HG02870 (cell line): ENCODE results near the gene HIVEP3.

Source experiments
- ATAC-seq: cut with Tn5 transposase; IDR thresholded peaks from one replicate; pipeline ENCODE4 v1.9.1; 2021; ENCODE audit warnings: mild to moderate bottlenecking, moderate library complexity; ENCODE audit not compliant: unreplicated experiment

Gene HIVEP3

GRCh38 chr1:41766546-41766945 lies 152.2 kb downstream of the HIVEP3 start:
- no peak for ATAC-seq

DNA sequence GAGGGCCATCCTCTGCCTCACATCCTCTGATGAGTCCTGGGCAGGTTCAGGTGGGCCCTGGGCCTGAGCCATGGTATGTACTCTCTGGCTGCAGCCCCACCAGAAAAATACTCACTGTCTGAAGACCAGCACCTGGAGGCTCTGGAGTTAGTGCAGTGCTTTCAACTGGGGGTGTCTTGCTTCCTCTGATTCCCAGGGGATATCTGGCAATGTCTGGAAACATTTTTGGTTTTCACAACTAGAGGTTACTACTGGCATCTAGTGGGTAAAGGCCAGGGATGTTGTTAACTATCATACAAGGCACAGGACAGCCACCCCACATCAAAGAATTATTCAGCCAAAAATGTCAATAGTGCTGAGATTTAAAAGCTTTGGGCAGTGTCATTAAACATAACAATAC lies 152.7 kb downstream of the HIVEP3 start:
- ATAC-seq, result no peak

GRCh38 chr1:41765152-41765551 lies 153.6 kb downstream of the HIVEP3 start:
- no peak for ATAC-seq

DNA sequence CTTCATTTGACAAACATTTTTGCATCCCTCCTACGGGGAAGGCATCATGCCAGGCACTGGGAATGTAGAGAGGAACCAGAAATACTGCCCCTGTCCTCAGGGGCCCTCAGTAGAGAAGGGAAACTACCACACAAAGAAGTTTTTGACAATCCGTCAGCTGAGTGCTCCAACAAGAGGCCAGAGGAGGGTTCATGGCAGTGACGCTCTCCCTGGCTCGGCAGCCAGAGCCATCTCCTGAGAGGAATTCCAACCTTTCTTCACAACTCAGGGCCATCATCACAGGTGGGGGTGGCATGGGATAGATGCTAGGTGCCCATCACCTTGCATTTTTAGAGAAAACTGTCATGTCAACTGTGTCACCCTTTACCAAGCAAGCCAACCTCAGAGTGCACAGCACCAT lies 154.1 kb downstream of the HIVEP3 start:
- ATAC-seq, result no peak

DNA sequence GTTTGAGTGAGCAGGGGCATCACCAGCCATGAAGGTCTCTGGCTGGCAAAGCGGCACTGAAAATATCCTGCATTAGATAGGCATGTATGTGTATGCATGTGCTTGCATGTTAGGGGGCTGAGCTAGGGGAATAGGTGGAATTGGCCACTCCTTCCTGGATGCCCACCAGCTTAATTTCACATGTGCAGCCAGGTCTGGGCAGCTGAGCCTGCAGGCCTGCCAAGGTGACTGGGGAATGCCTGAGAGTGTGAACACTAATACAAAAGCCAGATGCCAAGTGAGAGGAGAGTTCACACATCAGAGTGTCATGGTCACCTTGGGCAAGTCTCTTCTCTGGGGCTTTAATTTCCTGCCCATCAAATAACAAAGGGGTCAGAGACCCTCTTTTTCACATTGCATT lies 155.9 kb downstream of the HIVEP3 start:
- ATAC-seq, result no peak

DNA sequence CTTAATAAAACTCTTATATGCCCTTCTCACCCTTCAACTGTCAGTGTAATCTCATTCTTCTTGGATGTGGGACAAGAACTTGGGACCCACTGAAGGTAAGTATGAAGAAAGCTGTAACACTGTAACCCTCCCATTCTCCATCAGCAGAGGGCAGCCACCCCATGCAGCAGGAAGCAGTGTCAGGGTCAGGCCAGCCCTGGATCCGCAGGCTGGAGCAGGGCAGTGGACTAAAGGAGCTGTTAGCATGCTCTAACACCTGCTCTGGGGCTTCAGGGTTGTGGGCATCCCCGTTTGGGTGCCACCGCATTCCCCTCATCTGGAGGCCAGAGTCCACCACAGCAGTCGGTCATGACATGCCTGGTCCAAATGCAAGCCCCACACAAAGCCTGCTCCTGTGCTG lies 156.5 kb downstream of the HIVEP3 start:
- no peak for ATAC-seq

DNA sequence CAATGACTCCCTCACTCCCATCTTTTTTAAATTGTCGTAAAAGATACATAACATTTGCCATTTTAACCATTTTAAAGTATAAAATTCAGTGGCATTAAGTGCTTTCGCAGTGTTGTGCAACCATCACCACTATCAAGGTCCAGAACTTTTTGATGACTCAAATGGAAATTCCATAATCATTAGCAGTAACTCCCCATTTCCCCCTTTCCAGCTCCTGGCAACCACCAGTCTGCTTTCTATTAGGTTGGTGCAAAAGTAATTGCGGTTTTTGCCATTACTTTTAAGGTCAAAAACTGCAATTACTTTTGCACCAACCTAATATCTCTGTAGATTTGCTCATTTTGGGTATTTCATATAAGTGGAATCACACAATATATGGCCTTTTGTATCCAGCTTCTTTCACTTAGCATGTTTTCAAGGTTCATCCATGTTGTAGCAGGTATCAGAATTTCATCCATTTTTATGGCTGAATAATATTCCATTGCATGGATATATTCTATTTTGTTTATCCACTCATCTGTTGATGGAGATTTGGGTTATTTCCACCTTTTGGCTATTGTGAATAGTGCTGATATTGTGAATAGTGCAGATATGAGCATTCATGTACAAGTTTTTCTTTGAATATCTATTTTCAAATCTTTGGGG lies 159.7 kb downstream of the HIVEP3 start:
- ATAC-seq, result no peak

GRCh38 chr1:41758500-41758899 lies 160.2 kb downstream of the HIVEP3 start:
- no peak for ATAC-seq

- no peak for ATAC-seq
Observed at GRCh38 chr1:41754540-41754939, 164.2 kb downstream of the HIVEP3 start.

DNA sequence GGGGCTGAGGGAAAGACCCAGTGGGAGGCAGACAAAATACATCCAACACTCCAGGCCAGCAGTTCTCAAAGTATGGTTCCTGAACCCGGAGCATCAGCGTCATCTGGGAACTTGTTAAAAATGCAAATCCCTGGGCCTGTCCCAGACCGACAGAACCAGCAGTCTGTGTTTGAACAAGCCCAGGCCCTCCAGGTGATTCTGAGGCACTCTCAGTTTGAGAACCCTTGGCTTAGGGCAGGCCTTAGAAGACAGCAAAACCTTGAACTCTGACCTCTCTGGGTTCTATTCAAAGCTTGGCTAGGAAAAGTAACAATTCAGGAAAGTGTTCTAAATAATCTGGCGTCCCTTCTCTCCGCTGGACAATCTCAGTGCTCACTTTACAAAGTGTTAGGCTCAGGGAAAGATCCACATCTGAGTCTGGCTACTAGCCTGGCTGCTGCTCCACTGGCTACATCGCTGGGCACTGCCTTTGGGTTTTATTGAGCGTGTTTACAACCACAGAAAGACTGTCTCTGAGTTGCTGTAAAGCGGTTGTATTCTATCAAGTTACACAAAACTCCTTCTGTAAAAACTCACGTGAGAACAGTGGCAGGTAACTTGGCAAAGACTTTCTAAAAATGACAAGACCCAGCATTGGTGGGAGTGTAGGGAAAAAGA lies 166.1 kb downstream of the HIVEP3 start:
- peak; percentile 44 for ATAC-seq

GRCh38 chr1:41751804-41752513 lies 166.8 kb downstream of the HIVEP3 start:
- peak; percentile 45 for ATAC-seq

DNA sequence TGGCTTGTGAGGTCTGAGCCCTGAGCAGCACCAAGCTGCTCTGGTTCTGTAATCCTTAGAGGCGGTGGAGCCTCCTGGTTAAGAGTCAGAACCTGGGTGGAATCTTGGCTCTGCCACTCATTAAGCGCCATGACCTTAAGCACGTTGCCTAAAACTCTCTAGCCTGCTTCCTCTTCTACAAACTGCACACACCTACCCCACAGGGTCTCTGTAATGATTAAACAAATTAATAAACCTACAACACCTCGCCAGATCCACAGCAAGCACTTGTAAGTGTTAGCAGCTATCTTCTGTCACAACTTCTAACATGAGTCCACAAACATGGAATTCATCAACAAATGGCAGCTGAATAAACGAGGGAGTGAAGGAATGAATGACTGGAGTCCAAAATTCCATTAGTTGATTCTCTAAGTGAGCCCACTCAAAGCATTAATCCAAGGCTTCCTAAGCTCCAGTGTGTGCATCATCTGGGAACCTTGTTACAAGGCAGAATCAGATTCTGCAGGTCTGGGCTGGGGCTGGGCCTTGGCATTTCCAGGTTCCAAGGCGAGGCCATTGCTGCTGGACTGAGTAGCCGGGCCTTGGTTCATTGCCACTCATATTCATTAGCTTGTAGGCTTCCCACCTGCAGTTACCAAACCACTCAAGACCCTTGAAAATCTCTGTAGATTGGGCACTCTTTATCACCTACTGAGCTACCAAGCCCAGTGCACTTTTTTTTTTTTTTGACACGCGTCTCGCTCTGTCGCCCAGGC lies 168.6 kb downstream of the HIVEP3 start:
- no peak for ATAC-seq

DNA sequence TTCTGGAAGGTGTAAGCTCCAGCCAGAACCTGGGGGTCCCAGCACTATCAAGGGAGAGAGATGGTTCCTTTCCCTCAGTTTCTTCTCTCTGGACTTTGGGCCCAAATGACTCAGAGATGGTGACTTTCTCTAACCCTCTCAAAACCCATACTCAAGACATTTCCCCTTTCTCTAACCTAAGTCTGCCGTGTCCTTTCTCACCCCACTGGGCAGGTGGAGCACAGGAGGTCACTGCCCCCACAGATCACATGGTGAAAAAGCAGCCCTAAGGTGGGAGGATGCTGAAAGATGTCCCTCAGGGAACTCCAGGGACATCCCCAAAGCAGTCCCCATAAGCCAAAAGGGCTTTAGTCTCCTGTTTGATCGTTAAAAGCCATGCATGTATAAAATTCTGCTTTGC lies 173.7 kb downstream of the HIVEP3 start:
- no peak for ATAC-seq

DNA sequence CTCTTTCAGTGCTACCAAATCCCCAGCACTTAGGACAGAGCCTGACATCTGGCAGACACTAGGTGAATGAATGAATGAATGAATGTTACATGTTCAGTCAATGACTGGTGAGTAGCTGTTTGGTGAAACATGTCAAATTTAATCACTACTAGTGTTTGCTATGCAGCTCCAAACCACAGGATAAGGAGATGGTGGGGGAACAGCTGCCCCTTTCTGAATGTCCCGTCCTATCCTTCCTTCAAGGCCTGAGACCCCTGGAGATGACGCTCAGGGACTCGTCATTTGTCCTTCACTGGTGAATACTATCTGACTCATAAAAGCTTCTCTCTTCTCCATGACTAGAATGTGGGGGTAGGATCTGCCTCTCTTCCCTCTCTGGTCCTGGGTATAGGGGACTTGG lies 175.4 kb downstream of the HIVEP3 start:
- ATAC-seq, result no peak

GRCh38 chr1:41742219-41742618 lies 176.5 kb downstream of the HIVEP3 start:
- ATAC-seq, result no peak

GRCh38 chr1:41741244-41741643 lies 177.5 kb downstream of the HIVEP3 start:
- ATAC-seq, result no peak

GRCh38 chr1:41740630-41741239 lies 178.0 kb downstream of the HIVEP3 start:
- no peak for ATAC-seq

GRCh38 chr1:41740058-41740457 lies 178.7 kb downstream of the HIVEP3 start:
- no peak for ATAC-seq

- peak; percentile 46 for ATAC-seq
Observed at GRCh38 chr1:41739061-41739955, 179.4 kb downstream of the HIVEP3 start.

DNA sequence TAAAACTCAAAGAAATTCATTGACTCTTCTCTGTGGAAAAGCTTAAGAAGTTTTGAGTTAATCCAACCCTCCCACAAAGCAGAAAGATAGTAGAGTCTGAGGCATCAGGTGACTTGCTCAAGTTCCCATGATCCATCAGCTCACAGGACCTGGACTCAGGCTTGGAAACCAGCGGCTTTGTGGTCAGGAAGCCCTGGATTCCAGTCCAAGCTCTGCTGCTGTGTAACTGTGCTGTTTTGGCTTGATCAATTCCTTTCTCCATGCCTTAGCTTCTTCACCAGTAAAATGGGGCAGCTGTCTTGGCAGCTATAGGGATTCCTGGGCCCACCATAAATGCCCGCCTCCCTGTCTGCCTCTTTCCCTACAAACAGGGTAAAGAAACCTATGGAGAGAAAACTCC lies 180.2 kb downstream of the HIVEP3 start:
- ATAC-seq, result no peak
